Renal pelvis (tissue), 4 donors: Measurements from ENCODE around the gene ZBTB18. TPM values are rescaled to one million over a fixed set of nuclear protein-coding genes. Genes with fewer than 3 reads are reported as not detected.

Experiments
- DNase-seq: peaks from one replicate; pipeline ENCODE4 v3.0.0-alpha.2; 2013
- polyA plus RNA-seq, 3 donors: library from polyadenylated mRNA; unstranded; fragments of 120-200 nt; gene quantifications; one replicate each; pipeline ENCODE4 v1.2.1, GENCODE V29; 2013; ENCODE audit not compliant: insufficient read length in 3 of 3

The ZBTB18 gene
- polyA plus RNA-seq, 3 donors: 22.3 to 25.6 (median 25.2) TPM

GRCh38 chr1:244106176-244106575 is 55.1 kb downstream of the ZBTB18 start:
- no peak for DNase-seq

Other genes starting within 250 kb of the ZBTB18 start
- gene AKT3, start 201.0 kb upstream of the ZBTB18 start, polyA plus RNA-seq: 10 to 100 TPM; 21.3 to 23.9 (median 22.2) TPM